OCI-LY7 (cell line): ENCODE data around the gene GRK6.

ENCODE experiments used
- CTCF ChIP-seq: fragments of 200-600 bp; sonication (generic); conservative IDR thresholded peaks from 2 replicates; pipeline ENCODE4 v1.5.1; 2014; ENCODE audit warnings: mild to moderate bottlenecking, antibody characterized with exemption, low read length, moderate library complexity, mixed read lengths
- EZH2phosphoT487 ChIP-seq: fragments of 200-600 bp; sonication (generic); IDR thresholded peaks from 2 replicates; pipeline ENCODE4 v1.6.1; 2018; ENCODE audit warnings: low read depth, borderline replicate concordance, mild to moderate bottlenecking, mixed run types, antibody characterized with exemption, low read length, moderate library complexity, mixed read lengths

DNA sequence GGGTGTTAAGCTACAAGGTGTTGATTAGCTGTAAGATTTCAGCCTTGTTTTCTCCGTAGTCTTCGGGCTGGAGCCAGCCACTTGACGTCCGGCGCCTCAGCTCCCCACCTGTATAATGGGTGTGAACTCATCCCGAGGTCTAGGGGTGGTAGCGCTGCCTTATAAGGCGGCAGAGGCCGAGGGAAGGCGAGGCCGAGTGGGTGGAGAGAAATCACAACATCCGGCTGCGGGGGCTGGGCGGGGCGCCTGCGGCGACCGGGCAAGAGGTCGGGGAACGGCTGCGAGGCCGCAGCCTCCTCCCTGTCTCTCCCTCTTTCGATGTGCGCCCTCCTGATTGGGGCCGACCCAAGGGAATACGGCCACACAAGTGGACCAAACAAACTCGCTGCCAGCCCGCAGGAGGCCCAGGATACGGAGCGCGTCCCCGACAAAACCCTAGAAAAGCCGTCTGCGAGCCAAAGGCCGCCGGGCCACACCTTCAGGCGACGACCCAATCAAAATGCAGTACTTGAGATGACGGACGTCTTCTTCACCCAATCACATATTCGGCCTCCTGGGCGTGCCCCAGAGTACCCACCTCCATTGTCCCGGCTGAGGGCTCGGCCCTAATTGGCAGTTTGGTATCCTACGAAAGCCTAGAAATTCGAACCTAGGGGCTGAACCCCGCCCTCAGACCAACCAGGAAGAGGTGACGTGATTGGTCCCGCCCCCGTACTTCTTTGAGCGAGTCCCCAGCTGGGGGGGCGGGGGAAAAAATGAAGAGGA, 493 bp upstream of the GRK6 start:
- TF ChIP-seq EZH2phosphoT487 (no peak), CTCF (no peak)
